ENCODE measurements around the gene RALB.
"Not testable (repeated sequence)": the region's sequence is repeated elsewhere in the genome, so short reads cannot be mapped to it uniquely, and the experiment has no call there.

Gene RALB

DNA sequence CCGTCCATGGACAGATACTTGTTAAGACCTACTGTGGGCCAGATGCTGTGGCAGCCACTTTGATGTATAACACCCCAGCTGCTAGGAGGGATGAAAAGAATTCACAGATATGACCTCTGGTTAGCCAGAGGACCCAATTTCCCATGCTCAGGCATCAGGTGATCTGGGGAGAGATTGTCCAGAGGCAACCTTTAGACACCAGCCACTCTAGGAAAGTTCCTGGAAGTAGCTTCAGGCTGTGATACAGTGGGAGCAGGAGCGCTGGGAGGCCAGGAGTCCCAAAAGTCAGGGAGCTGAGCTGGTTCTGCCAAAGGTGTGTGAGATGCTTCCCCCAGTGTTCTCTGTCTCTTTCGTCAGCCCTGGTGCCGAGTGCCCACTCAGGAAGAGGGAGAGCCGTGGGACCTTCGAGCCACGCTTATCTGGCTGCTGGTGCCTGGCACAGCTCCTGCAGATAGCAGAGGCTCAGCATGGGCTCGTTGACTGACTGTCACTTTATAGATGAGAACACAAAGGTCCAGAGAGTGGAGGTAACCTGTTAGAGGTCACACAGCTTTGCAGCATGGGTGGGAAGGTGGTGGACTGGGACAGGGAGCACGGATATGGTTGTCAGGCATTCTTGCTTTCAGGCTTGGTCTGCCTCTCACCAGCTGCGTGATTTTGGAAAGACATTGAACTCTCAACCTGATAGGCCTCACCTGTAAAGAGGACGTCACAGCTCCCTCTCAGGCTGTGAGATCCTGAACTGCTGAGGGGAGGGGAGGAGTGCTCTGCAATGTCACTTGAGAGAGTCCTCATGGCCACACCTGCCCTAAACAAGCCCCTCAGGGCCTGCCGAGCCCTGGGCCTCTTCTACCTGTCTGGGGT is 7.8 kb upstream of the RALB start:
- no peak for DNase-seq

DNA sequence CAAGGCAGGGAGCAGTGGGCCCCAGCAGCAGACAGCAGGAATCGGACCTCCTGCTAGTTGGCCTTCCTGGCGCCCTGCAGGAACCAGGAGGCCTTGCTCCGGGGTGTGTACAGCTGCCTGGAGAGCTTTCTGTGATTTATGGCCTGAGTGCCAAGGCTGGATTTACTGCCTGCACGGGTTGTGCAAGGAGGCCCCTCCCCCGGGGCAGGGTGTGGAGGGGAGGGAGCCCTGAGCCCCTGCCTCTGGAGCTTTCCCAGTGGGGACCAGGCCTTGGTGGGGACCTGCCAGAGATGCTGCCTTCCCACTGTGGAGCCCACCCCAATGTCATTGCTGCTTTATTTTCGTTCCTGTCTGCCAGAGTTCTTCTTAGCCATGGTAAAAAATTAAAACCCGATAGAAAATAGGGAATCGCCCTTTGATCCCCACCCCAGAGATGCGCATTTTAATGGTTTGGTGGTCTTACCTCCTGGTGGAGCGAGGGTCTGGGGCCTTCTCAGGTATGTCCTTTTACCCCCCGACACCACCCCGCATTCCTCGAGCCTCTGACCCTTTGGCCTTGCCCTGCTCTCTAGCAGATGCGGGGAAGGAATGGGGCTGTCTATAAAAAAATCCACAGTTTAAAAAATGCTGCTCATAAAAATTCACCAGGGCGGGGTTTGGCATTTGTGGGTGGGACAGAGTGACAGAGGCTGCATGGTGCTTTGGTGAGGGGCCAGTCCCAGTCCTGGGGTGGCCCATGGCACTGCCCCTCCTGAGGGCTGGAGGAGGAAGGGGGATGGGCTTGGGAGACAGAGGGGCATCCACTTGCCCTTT is 6.9 kb upstream of the RALB start:
- DNase-seq: peak; percentile 82

DNA sequence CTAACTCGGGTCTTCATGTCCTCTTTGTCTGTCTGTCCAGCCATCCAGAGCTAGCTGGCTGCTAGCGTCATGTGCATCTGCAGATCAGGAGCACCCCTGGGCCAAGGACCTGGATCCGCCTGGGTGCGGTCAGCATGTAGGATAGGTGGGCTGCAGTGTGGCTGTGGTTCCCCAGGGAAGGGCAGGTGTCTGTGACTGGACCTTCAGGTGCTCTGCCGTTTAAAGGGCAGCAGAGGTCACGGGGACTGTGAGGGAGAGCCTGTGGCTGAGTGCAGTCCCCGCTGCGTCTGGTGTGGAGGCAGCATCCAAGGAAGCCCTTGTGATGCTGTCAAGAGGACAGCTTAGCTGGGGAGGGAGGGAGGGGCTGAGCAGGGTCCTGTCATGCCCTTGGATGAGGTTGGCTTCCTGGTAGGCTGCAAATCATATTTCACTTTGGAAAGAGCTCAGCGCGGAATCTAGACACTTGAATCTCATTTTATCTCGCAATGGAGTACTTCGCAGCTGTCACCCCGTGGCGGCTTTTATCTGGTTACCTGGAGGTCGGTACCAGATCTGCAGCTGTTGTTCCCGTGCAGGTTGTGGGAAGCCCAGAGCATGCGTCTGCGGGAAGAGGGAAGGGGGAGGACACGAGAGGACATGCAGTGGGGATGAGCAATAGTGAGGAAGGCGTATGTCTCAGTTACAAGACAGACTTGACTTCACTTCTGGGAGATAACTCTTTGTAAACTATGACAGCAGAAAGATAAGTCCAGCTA is 5.9 kb upstream of the RALB start:
- DNase-seq: peak; percentile 75

DNA sequence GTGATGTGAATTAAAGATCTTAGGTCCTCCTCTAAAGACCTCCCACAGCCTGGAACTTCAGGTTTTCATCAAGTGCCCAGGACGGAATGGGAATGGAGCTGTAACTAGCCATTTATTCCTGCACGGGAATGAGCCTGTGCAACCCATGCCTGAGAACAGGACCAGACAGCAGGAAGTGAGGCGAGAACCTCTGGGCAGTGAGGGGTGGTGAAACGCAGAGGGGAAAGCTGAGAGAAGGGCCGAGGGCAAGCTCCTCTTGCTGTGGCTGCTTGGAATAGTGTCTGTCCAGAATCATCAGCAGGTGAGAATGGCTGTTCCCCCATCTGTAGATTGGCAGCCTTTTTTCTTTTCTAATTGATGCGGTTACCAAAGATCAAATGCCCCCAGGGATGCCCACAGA is 4.8 kb upstream of the RALB start:
- DNase-seq: no peak

DNA sequence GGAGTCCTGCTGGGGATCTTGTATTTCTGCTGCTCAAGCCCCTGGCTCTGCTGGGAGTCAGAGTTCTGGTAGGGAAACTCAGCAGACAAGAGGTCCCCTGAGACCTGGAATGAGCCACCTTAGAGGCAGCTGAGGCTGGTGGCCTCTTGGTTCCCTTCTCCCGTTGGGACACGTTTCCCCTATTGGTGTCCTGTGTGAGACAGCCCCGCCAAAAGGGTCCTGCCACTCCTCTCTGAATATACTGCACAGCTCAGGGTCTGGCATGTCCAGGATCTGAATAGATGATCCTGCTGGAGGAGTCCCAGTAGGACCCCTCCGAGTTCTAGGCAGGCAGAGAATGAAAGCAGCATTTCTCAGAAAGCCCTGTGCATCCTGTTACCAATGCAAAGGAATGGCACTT is 2.0 kb upstream of the RALB start:
- DNase-seq: no peak

DNA sequence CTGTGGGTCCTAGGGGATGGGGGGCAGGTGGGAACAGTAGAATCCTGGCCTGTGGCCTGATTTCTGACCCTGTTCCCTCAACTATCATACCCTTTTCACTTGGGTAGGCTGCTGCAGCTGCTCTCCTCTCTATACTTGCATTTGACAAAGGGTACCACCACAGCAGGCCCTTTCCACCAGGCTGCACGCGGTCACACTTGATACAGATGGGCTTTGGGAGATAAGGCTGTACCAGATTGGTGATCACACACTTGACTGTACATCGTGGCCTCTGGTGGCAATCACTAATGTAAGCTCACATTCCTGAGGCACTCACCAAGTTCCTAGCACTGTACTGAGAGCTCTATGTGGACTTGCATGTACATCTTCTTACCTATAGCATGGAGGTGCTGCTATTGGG is 1.6 kb upstream of the RALB start:
- no peak for DNase-seq

DNA sequence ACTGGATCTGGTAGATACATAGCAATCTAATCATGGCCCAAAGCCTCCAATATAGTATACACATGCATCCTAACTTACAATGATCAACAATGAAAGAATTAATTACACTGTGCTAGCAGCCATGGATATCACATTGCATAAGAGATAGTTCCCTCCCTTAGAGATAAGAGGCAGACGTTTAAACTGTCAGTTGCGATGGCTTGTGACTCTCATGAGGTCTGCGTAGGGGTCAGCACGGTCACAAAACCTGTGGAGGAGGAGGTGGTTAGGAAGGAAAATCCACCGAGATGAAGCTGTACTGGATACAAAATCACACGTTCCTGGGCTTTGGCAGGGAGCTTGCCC is 800 bp upstream of the RALB start:
- no peak for DNase-seq

DNA sequence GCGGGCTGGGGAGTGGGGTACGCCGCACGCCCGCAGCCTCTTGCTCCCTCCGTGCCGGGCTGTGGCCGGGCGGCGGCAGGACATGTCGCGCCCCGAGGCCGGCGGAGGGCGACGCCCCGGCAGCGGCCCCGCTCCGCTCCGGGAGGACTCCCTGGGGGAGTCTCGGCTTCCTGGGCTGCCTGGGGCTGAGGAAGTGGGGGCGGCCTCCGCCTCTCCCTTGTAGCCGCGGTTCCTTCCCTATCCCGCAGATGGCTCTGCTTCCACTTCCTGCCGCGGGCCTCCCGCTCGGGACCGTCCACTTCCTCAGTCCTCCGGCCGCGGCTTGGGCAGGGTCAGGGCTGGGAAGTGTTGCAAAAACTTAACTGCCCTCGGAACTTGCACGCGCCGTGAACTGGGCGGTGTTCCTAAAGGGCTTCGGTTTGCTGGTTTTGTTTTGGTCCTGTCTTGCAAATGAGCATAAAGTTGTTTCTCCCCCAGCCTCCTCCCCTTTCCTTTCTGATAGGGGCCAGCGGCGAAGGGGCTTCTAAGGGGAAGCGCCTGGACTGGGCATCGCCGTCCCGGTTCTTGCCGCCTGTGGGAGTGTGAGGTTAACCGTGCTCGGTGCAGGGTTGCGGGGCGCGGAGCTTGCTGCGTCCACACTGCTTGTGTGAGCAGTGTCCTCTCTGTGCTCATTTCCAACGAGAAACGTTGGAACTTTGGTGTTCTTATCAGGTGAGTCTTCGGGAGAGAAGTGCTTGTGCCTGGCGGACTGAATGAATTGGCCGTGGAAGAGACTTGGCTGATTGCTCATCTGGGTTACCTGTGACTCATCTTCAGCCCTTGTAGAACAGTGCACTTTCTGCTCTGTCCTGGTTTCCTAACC is 600 bp downstream of the RALB start:
- peak; percentile 64 for DNase-seq

DNA sequence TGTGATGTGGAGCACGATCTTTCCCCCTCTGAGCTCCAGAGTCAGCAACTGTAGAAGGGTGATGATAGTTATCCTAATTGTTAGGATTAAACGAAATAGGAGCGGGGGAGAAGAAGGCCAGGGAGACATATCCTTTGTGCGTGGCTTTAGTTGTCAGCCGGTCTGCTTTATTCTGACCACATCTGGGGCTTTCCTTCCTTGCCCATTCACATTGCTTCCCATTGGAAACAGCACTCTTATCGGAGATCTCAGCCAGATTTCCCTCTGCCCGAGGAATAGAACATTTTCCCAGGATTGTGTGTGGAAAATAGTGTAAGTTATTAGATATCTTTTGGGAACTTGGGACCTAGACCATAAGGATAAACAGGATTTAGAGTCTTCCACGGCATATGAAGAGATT is 1.5 kb downstream of the RALB start:
- no peak for DNase-seq

DNA sequence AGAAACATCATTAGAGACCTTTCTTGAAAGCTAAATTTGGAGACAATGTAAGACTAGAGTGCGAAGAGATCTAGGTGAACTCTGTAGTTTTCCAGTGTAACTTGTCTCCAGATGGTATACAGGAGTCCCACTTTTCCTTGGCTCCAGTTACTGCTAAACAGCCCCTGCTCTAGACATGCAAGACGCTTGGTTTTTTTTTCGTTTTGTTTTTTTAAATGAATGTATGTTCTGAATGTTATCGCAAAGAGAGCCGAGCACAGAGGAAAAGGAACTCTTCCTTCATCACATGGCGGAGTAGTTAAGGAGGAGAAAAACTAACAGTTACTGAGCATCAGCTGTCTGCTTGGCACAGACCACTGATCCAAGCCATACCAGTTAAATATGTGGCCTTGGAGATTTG is 2.4 kb downstream of the RALB start:
- no peak for DNase-seq

DNA sequence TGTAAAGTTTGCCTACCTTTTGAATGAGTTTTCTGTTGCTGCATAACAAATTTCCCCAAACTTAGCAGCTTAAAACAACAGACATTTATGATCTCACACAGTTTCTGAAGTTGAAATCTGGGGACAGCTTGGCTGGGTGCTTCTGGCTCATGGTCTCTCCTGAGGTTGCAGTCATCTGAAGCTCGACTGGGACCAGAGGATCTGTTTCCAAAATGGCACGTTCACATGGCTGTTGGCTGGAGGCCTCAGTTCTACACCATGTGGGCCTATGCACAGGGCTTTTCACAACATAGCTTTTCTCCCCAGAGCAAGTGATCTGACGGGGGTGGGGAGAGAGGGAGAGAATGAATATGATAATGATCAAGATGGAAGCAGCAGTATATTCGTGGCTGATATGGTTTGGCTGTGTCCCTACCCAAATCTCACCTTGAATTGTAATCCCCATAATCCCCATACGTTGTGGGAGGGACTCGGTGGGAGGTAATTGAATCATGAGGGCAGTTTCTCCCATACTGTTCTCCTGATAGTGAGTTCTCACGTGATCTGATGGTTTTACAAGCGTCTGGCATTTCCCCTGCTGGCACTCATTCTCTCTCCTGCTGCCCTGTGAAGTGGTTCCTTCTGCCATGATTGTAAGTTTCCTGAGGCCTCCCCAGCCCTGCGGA is 3.5 kb downstream of the RALB start:
- no peak for DNase-seq

DNA sequence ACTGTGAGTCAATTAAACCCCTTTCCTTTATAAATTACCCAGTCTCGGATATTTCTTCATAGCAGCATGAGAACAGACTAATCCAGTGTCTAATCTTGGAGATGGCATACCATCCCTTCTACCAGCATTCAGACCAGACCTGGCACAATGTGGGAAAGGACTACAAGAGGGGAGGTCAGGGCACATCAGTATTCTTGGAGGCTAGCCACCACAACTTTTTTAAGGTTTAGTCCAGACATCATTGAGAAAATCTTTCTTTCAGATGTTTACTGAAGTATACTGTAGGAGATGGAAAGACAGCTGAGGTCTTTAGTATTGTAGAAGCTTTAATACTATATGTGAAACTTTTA is 4.0 kb downstream of the RALB start:
- DNase-seq: no peak

DNA sequence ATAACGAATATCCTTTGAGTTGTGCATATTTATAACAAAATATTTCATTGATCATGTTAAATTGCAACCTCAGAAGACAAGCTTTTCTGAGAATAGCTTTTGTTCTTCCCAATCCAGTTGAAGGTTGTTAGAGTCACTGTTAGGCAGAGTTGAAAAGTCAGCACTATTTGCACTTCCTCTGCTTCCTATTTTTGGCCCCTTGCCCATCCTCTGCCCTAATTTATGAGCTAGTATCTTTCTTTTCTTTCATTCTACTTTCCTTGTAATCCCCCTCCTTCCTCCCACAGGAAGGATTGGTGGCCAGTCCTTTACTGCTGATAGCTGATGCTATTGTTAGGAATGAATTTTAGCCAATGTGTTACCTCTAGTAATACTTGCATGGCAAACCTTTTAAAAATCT is 4.9 kb downstream of the RALB start:
- DNase-seq: no peak

DNA sequence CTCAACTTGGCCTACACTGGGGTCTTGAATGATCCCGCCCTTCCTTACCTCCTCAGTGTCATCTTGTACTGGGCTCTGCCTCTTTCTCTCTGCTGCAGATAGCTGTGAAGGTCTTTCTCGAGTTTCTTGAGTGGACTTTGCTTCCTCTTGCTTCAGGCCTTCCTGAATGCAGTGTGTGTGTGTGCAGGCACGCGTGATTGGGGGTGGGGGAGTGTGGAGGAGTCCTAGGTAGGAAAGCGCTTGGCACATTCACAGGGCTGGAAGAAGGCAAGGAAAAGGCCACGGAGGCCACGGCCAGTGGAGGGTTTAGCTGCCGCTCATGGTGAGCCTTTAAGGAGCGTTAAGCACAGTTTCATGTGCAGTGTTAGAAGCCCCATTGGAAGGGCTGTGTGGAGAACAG is 5.5 kb downstream of the RALB start:
- no peak for DNase-seq

DNA sequence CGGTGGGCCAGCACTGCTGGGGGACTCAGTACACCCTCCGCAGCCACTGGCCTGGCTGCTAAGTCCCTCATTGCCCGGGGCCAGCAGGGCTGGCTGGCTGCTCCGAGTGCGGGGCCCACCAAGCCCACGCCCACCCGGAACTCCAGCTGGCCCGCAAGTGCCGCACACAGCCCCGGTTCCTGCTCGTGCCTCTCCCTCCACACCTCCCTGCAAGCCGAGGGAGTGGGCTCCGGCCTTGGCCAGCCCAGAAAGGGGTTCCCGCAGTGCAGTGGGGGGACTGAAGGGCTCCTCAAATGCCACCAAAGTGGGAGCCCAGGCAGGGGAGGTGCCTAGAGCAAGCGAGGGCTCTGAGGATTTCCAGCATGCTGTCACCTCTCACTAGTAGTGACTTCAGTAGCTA is 7.3 kb downstream of the RALB start:
- DNase-seq: not testable (repeated sequence)

DNA sequence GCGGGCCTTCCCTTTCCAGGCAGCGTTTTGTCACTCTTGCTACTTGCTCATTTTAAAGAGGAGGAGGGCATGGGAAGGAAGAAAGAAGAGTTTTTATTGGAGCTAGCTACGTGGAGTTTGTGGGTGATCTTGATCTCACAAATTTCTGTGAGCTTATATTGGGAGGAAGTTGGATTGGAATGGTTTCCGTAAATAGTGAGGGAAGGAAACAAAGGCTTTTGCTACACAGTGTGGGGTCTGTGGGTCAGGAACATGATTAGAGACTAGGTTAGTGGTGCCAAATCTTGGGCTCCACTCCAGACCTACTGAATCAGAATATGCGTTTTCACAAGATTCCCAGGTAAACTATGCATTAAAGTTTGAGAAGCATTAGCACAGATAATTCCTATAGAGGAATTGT is 8.1 kb downstream of the RALB start:
- no peak for DNase-seq

DNA sequence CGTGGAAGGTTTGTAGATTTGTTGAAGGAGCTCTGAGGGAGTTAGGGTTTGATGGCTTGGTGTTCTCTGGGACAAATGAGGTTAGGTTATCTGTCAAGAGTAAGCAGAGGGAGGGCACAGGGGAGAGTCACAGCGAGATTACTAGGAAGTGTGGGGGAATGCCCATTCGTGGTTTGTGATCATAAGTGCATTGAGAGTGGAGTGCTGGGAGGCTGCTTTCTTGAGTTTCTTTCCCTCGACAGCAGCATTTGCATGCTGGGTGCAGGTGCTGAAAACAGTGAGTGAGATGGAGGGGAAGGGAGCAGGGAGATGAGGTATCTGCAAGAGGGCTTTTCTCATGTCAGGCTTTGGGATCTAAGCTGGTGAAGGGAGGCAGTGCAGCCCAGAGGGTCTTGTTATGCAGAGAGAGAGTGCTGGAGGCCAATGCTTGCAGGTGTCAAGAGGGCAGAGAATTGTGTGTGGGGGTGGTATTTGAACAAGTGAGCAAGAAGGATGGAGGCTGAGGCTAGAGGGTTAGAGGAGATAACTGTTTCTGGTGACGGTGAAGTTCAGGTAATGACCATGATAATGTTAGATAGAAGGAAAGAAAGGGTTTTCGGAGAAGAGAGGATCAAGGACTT is 8.8 kb downstream of the RALB start:
- DNase-seq: no peak

DNA sequence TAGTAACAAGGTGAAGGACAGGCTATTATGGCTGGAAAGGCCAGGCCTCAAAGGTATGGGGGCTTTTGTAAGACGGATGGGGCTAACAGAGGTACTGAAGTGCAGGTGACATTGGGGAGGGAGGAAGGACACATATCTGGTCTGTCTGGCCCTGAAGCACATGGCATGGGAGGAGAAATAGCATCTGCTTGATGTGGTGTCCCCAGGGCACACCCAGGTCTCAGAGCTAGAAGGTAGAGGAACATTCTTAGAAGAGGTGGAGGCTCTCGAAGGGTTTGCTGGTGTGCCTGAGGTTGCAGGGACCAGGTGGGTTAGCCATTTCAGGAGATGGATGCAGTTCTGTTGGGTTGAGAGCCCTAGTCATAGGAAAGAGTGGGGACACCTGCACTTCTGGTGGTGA is 9.5 kb downstream of the RALB start:
- no peak for DNase-seq

DNA sequence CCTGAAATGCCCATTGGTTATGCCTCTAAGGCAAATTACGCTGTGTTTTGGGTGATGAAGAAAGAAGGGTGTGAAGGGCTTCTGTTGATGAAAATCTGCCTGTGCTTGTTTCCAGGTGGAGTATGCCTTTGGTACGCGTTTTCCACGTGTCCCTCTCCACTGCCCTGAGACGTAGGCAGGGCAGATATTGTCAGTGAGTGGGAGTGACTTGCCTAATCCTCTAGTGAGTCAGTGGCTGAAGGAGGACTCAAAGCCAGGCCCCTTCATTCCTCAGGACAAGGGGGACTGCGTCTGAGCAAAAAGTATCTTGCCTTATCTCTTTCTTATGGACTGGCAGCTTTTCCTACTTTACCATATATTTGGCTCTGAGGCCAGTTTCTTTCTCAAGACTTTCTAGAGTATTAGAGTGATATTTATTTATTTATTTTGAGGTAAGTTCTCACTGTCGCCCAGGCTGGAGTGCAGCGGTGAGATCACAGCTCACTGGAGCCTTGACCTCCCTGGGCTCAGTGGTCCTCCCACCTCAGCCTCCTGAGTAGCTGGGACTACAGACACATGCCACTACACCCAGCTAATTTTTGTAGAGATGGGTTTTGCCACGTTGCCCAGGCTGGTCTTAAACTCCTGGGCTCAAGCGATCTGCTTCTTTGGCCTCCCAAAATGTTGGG is 10.2 kb downstream of the RALB start:
- DNase-seq: no peak

DNA sequence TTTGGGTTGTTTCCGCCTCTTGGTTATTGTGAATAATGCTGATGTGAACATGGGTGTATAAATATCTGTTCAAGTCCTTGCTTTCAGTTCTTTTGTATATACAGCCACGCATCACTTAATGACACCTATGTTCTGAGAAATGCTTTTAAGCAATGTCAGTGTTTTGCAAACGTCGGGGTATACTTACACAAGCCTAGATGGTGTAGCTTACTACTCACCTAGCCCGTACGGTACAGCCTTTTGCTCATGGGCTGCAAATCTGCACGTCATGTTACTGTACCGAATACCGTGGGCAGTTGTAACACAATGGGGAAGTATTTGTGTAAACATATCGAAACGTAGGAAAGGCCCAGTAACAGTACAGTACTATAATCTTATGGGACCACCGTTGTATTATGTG is 12.4 kb downstream of the RALB start:
- peak; percentile 13 for DNase-seq

DNA sequence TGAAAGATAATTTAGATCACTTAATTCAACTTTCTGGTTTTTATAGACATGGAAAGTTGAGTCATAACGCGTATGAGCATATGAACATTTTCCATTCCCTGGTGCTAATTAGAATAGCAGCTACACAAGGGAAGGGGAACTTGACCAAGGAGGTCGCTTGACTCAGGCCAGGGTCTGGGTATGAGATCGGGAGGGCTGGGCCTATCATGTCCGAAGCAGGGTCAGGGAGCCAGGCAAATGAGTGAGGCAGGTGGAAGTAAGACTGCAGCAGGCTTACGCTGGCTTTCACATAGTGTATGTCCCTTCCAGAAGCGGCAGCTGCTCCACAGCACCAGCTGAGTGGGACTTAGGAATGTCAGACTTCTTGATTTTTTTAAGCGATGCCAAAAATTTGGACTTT is 14.7 kb downstream of the RALB start:
- DNase-seq: no peak
